ENCODE results near the gene NFASC. TPM values are rescaled to one million over a fixed set of nuclear protein-coding genes. Genes with fewer than 3 reads are reported as not detected.

Gene NFASC
- total and polyA plus RNA-seq, 7 donors = 0.46 to 105 (median 17.6) TPM

GRCh38 chr1:204920511-204920910 lies 49.8 kb downstream of the NFASC start:
- peaks cover 0 to 30% (median 5%) of the 10 kb centered on the region in 4 donors for H3K4me1 ChIP-seq
- H3K27me3 ChIP-seq = no peaks in the 10 kb centered on the region
- intact Hi-C loops (cut with DNase I) = loop anchor here (5.0 kb wide), 1 partner anchor 38 kb away; no protein-coding TSS in a partner anchor
- no peak overlapping the region for H3K27ac ChIP-seq
- H3K36me3 ChIP-seq = no peaks in the 10 kb centered on the region
- WGBS, 2 donors = 29 to 45% methylated on average over 3 of the region's 3 CpGs
- DNase-seq = peak; percentile 25
- TF ChIP-seq POLR2AphosphoS5 (IDR thresholded peaks at IDR 0.05) (no peak), EP300 (IDR thresholded peaks at IDR 0.05) (no peak), POLR2A (IDR thresholded peaks at IDR 0.05) (no peak)
- TF ChIP-seq, protein P1, sequence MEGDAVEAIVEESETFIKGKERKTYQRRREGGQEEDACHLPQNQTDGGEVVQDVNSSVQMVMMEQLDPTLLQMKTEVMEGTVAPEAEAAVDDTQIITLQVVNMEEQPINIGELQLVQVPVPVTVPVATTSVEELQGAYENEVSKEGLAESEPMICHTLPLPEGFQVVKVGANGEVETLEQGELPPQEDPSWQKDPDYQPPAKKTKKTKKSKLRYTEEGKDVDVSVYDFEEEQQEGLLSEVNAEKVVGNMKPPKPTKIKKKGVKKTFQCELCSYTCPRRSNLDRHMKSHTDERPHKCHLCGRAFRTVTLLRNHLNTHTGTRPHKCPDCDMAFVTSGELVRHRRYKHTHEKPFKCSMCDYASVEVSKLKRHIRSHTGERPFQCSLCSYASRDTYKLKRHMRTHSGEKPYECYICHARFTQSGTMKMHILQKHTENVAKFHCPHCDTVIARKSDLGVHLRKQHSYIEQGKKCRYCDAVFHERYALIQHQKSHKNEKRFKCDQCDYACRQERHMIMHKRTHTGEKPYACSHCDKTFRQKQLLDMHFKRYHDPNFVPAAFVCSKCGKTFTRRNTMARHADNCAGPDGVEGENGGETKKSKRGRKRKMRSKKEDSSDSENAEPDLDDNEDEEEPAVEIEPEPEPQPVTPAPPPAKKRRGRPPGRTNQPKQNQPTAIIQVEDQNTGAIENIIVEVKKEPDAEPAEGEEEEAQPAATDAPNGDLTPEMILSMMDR (IDR thresholded peaks at IDR 0.05) = no peak
- no peak overlapping the region for H3K4me3 ChIP-seq
- no peaks in the 10 kb centered on the region for H3K9me3 ChIP-seq

- Histone ChIP-seq H3K4me1 (peaks cover 0 to 26% (median 5%) of the 10 kb centered on the region in 4 donors), H3K27ac (no peak overlapping the region), H3K27me3 (no peaks in the 10 kb centered on the region), H3K4me3 (no peak overlapping the region), H3K9me3 (no peaks in the 10 kb centered on the region), H3K36me3 (no peaks in the 10 kb centered on the region)
- peak; percentile 48 for DNase-seq
- no peak for TF ChIP-seq EP300 (IDR thresholded peaks at IDR 0.05)
- TF ChIP-seq POLR2AphosphoS5 (IDR thresholded peaks at IDR 0.05) = no peak
- no peak for TF ChIP-seq POLR2A (IDR thresholded peaks at IDR 0.05)
- TF ChIP-seq, protein P1 (IDR thresholded peaks at IDR 0.05) = no peak
- intact Hi-C loops (cut with DNase I) = loop anchor here (5.0 kb wide), 1 partner anchor 39 kb away; no protein-coding TSS in a partner anchor
- WGBS, 2 donors = 27 to 68% methylated on average over 7 of the region's 7 CpGs
Observed at GRCh38 chr1:204920967-204921366, 50.3 kb downstream of the NFASC start.

- peak; percentile 44 for DNase-seq
- Histone ChIP-seq H3K4me1 (peaks cover 0 to 24% (median 5%) of the 10 kb centered on the region in 4 donors), H3K27me3 (no peaks in the 10 kb centered on the region), H3K4me3 (no peak overlapping the region), H3K9me3 (no peaks in the 10 kb centered on the region), H3K27ac (no peak overlapping the region), H3K36me3 (no peaks in the 10 kb centered on the region)
- TF ChIP-seq POLR2AphosphoS5 (IDR thresholded peaks at IDR 0.05) = no peak
- intact Hi-C loops (cut with DNase I) = loop anchor here (5.0 kb wide), 1 partner anchor 40 kb away; no protein-coding TSS in a partner anchor
- 86 to 91% methylated on average over 15 of the region's 15 CpGs for WGBS, 2 donors
Observed at GRCh38 chr1:204921855-204922516, 51.3 kb downstream of the NFASC start.

DNA sequence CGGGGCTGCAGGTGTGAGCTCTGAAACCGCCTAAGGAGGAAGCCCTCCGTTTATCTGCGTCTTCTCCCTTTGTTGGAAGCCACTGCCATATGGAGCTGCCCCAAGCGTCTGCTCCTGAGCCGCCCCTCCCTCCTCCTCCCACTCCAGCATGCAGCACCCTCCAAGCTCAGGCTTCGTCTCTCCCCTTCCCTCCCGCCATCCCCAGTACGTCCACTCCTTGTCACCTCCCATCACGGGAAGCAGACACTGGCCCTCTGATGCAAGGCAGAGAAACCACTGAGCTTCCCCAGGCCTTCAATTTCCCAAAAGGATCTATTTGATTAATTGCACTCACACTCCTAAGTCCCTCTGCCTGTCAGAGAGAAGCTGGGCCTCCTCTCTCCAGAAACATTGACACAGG lies 52.5 kb downstream of the NFASC start:
- no peak overlapping the region for H3K4me3 ChIP-seq
- H3K9me3 ChIP-seq = no peaks in the 10 kb centered on the region
- TF ChIP-seq POLR2AphosphoS5 (IDR thresholded peaks at IDR 0.05) (no peak), EP300 (IDR thresholded peaks at IDR 0.05) (no peak), POLR2A (IDR thresholded peaks at IDR 0.05) (no peak)
- TF ChIP-seq, protein P1 (IDR thresholded peaks at IDR 0.05) = no peak
- no peaks in the 10 kb centered on the region for H3K27me3 ChIP-seq
- peaks cover 0 to 24% (median 5%) of the 10 kb centered on the region in 4 donors for H3K4me1 ChIP-seq
- WGBS, 2 donors = 77 to 81% methylated on average over 10 of the region's 10 CpGs
- peak; percentile 24 for DNase-seq
- intact Hi-C loops (cut with DNase I) = loop anchor here (5.0 kb wide), 1 partner anchor 41 kb away; no protein-coding TSS in a partner anchor
- no peak overlapping the region for H3K27ac ChIP-seq
- no peaks in the 10 kb centered on the region for H3K36me3 ChIP-seq

DNA sequence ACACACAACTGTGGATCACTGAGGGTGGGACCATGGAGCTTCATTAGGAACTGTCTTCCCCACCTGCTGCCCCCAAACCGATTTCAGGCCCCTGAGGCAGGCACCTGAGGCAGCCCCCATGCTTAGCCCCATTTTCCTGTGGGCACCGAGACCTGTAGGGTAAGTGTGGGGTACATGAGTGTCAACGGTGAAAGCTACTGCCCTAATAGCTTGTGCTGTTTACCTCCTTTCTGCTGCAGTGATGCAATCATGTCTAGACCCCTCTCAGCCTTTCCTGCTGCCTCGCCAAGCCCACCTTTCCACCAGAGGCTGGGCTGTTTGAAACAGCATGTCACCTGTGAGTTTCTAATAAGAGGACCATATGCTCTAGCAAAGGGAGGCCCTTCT lies 53.0 kb downstream of the NFASC start:
- peak; percentile 30 for DNase-seq
- no peaks in the 10 kb centered on the region for H3K36me3 ChIP-seq
- H3K4me3 ChIP-seq = no peak overlapping the region
- H3K9me3 ChIP-seq = no peaks in the 10 kb centered on the region
- TF ChIP-seq, protein P1 (IDR thresholded peaks at IDR 0.05) = no peak
- TF ChIP-seq EP300 (IDR thresholded peaks at IDR 0.05) = no peak
- no peak for TF ChIP-seq POLR2A (IDR thresholded peaks at IDR 0.05)
- no peak for TF ChIP-seq POLR2AphosphoS5 (IDR thresholded peaks at IDR 0.05)
- H3K27ac ChIP-seq = peak overlapping the region in 1 of 4 donors; percentile 1
- 79 to 82% methylated on average over 4 of the region's 4 CpGs for WGBS, 2 donors
- peaks cover 0 to 24% (median 5%) of the 10 kb centered on the region in 4 donors for H3K4me1 ChIP-seq
- intact Hi-C loops (cut with DNase I) = loop anchor here (5.0 kb wide), 1 partner anchor 41 kb away; no protein-coding TSS in a partner anchor
- no peaks in the 10 kb centered on the region for H3K27me3 ChIP-seq

Measured in sigmoid colon (tissue), 7 donors.